IMR-90 (cell line): ENCODE measurements around the gene NCOA5. TPM values are rescaled to one million over a fixed set of nuclear protein-coding genes. Genes with fewer than 3 reads are reported as not detected.

Experiments used
- ATAC-seq: fragments of 200-7000 bp; cut with Tn5 transposase; 2 replicates; pipeline ENCODE4 v1.9.1; 2020; ENCODE audit warnings: low read depth, mild to moderate bottlenecking, moderate library complexity
- BruUV-seq: library from RNA; stranded (reverse); fragments of 400-500 nt; replicated peaks from 2 replicates; lab custom pipeline; 2021; lab: Mats Ljungman, UMichigan
- CTCF ChIA-PET: fragments of 300-600 bp; formaldehyde crosslinking; extraction: SDS; loops from one replicate; lab custom pipeline; 2021; ENCODE audit warnings: antibody characterized with exemption; lab: Yijun Ruan, JAX
- POLR2A ChIA-PET: fragments of 300-600 bp; sonication (Branson Sonifier 250); formaldehyde crosslinking; loops from one replicate; lab custom pipeline; 2022; ENCODE audit warnings: antibody characterized with exemption; ENCODE audit not compliant: unreplicated experiment; lab: Charles Lee
- DNase-seq: peaks from one replicate; pipeline ENCODE4 v3.0.0; 2013
- H2AFZ ChIP-seq: replicated peaks from 2 replicates; pipeline ENCODE3; 2013; ENCODE audit warnings: low read length, mild to moderate bottlenecking; ENCODE audit not compliant: poor library complexity
- H2AK5ac ChIP-seq: 2 replicates; pipeline ENCODE4 v1.6.1; 2013; ENCODE audit warnings: low read depth, low read length, inconsistent platforms
- H2AK9ac ChIP-seq: replicated peaks from 2 replicates; pipeline ENCODE3; 2013; ENCODE audit warnings: mild to moderate bottlenecking, low read depth, low read length, moderate library complexity; ENCODE audit not compliant: poor library complexity
- H2BK120ac ChIP-seq: 2 replicates; pipeline ENCODE4 v1.6.1; 2013; ENCODE audit warnings: low read depth, low read length, inconsistent platforms
- H2BK15ac ChIP-seq: 3 replicates; pipeline ENCODE4 v1.6.1; 2013; ENCODE audit warnings: low read depth, low read length, inconsistent platforms
- H2BK20ac ChIP-seq: 2 replicates; pipeline ENCODE4 v1.6.1; 2013; ENCODE audit warnings: low read depth, mild to moderate bottlenecking, inconsistent platforms, low read length, moderate library complexity
- H2BK5ac ChIP-seq: 2 replicates; pipeline ENCODE4 v1.6.1; 2013; ENCODE audit warnings: mild to moderate bottlenecking, low read depth, low read length, inconsistent platforms; ENCODE audit not compliant: poor library complexity, severe bottlenecking
- H3K14ac ChIP-seq: replicated peaks from 2 replicates; pipeline ENCODE4 v1.6.1; 2013; ENCODE audit warnings: low read depth, low read length, inconsistent platforms
- H3K18ac ChIP-seq: 2 replicates; pipeline ENCODE4 v1.6.1; 2013; ENCODE audit warnings: low read depth, low read length, control low read depth
- H3K23ac ChIP-seq: 2 replicates; pipeline ENCODE4 v1.6.1; 2013; ENCODE audit warnings: low read depth, low read length, inconsistent platforms
- H3K27ac ChIP-seq: 2 replicates; pipeline ENCODE4 v1.5.1; 2013; ENCODE audit warnings: mild to moderate bottlenecking, control low read depth, low read length; ENCODE audit not compliant: insufficient read depth
- H3K27me3 ChIP-seq: 2 replicates; pipeline ENCODE4 v1.6.1; 2013; ENCODE audit warnings: low read length; ENCODE audit not compliant: control insufficient read depth, insufficient read depth
- H3K36me3 ChIP-seq: 2 replicates; pipeline ENCODE4 v1.6.1; 2013; ENCODE audit warnings: low read length, mixed read lengths; ENCODE audit not compliant: control insufficient read depth, insufficient read depth
- H3K4ac ChIP-seq: 2 replicates; pipeline ENCODE4 v1.6.1; 2013; ENCODE audit warnings: low read depth, low read length, inconsistent platforms
- H3K4me1 ChIP-seq: 2 replicates; pipeline ENCODE4 v1.6.1; 2013; ENCODE audit warnings: low read length, mixed read lengths; ENCODE audit not compliant: control insufficient read depth, insufficient read depth
- H3K4me2 ChIP-seq: 2 replicates; pipeline ENCODE4 v1.6.1; 2013; ENCODE audit warnings: low read depth, mild to moderate bottlenecking, control low read depth, low read length, moderate library complexity
- H3K4me3 ChIP-seq: 2 replicates; pipeline ENCODE4 v1.5.1; 2013; ENCODE audit warnings: low read depth, mild to moderate bottlenecking, control low read depth, low read length, moderate library complexity; ENCODE audit not compliant: insufficient read depth
- H3K56ac ChIP-seq: 2 replicates; pipeline ENCODE4 v1.6.1; 2013; ENCODE audit warnings: low read length, inconsistent platforms; ENCODE audit not compliant: insufficient read depth; ENCODE audit errors: extremely low read depth
- H3K79me1 ChIP-seq, 2 experiments: 2 replicates each; pipeline ENCODE4 v1.6.1; 2013; ENCODE audit warnings: low read length in 2 of 2, inconsistent platforms in 1 of 2, low read depth in 1 of 2
- H3K9ac ChIP-seq: 2 replicates; pipeline ENCODE4 v1.6.1; 2013; ENCODE audit warnings: low read depth, low read length, control low read depth
- H3K9me1 ChIP-seq: 2 replicates; pipeline ENCODE4 v1.6.1; 2013; ENCODE audit warnings: low read length, inconsistent platforms; ENCODE audit not compliant: insufficient read depth
- H3K9me3 ChIP-seq: 2 replicates; pipeline ENCODE4 v1.6.1; 2013; ENCODE audit warnings: low read length; ENCODE audit not compliant: control insufficient read depth, insufficient read depth
- H4K20me1 ChIP-seq: 2 replicates; pipeline ENCODE4 v1.6.1; 2013; ENCODE audit warnings: low read length, inconsistent platforms; ENCODE audit not compliant: insufficient read depth
- H4K5ac ChIP-seq: 2 replicates; pipeline ENCODE4 v1.6.1; 2013; ENCODE audit warnings: mild to moderate bottlenecking, low read depth, low read length, control low read depth
- H4K8ac ChIP-seq, 2 experiments: 2 replicates each; pipeline ENCODE4 v1.6.1; 2013; ENCODE audit warnings: low read depth in 2 of 2, low read length in 2 of 2, control low read depth in 1 of 2, inconsistent platforms in 1 of 2
- H4K91ac ChIP-seq: 2 replicates; pipeline ENCODE4 v1.6.1; 2013; ENCODE audit warnings: low read depth, low read length, inconsistent platforms; ENCODE audit not compliant: insufficient read depth
- BHLHE40 ChIP-seq: fragments of 150-350 bp; IDR thresholded peaks from 2 replicates; pipeline ENCODE4 v1.6.1; 2016; ENCODE audit warnings: mild to moderate bottlenecking, low read depth, low read length
- CEBPB ChIP-seq: IDR thresholded peaks from 2 replicates; pipeline ENCODE4 v1.6.1; 2012; ENCODE audit warnings: low read depth, low read length, improper control_type of control experiment
- FOS ChIP-seq: fragments of 150-350 bp; IDR thresholded peaks from 2 replicates; pipeline ENCODE4 v1.6.1; 2016; ENCODE audit warnings: low read depth, low read length
- MAFK ChIP-seq: IDR thresholded peaks from 2 replicates; pipeline ENCODE4 v1.6.1; 2012; ENCODE audit warnings: low read depth, low read length, improper control_type of control experiment
- MAZ ChIP-seq: IDR thresholded peaks from 2 replicates; pipeline ENCODE4 v1.6.1; 2012; ENCODE audit warnings: low read depth, mild to moderate bottlenecking, low read length, improper control_type of control experiment, moderate library complexity, borderline replicate concordance
- MXI1 ChIP-seq: IDR thresholded peaks from 2 replicates; pipeline ENCODE4 v1.6.1; 2012; ENCODE audit warnings: low read depth, mild to moderate bottlenecking, low read length, moderate library complexity, borderline replicate concordance
- NFE2L2 ChIP-seq: fragments of 150-350 bp; IDR thresholded peaks from 2 replicates; pipeline ENCODE4 v1.6.1; 2016; ENCODE audit warnings: low read depth, mild to moderate bottlenecking, low read length
- RAD21 ChIP-seq: IDR thresholded peaks from 2 replicates; pipeline ENCODE4 v1.6.1; 2012; ENCODE audit warnings: low read length, improper control_type of control experiment
- RCOR1 ChIP-seq: IDR thresholded peaks from 2 replicates; pipeline ENCODE4 v1.6.1; 2012; ENCODE audit warnings: mild to moderate bottlenecking, low read length, improper control_type of control experiment; ENCODE audit not compliant: insufficient replicate concordance
- RFX5 ChIP-seq: IDR thresholded peaks from 2 replicates; pipeline ENCODE4 v1.8.0; 2012; ENCODE audit warnings: low read depth, mild to moderate bottlenecking, low read length, moderate library complexity
- SMC3 ChIP-seq: fragments of 150-350 bp; IDR thresholded peaks from 2 replicates; pipeline ENCODE4 v1.6.1; 2016; ENCODE audit warnings: low read depth, mild to moderate bottlenecking, antibody characterized with exemption, low read length, moderate library complexity
- USF2 ChIP-seq: fragments of 150-350 bp; IDR thresholded peaks from 2 replicates; pipeline ENCODE4 v1.6.1; 2017; ENCODE audit warnings: mild to moderate bottlenecking, antibody characterized with exemption, low read length, low read depth
- WGBS, 2 experiments: methylation state at CpG; one replicate each; pipeline versions ENCODE4 v1.1.5 to v1.1.7; 2013; ENCODE audit warnings: missing lambda C conversion rate in 2 of 2; ENCODE audit not compliant: insufficient read length in 1 of 2; ENCODE audit errors: extremely low coverage in 2 of 2; 5-methylcytosine and 5-hydroxymethylcytosine counted together
- dilution Hi-C: fragments of 300-500 bp; cut with HindIII; formaldehyde crosslinking; loops from one replicate; pipeline ENCODE4 v1.14.3; 2018; ENCODE audit warnings: low sequenced_read_pairs; ENCODE audit not compliant: unreplicated experiment
- in situ Hi-C: fragments of 300-500 bp; cut with MboI; formaldehyde crosslinking; loops from 3 replicates; pipeline ENCODE4 v1.14.3; 2019; ENCODE audit warnings: low sequenced_read_pairs, inconsistent platforms, mixed read lengths
- intact Hi-C: fragments of 100-400 bp; cut with micrococcal nuclease; formaldehyde crosslinking; loops from 2 replicates; pipeline ENCODE4 v1.10.0; 2022
- polyA plus RNA-seq, 3 experiments: library from polyadenylated mRNA; depleted of rRNA; stranded (reverse); fragments of >200 nt; gene quantifications; 2 replicates each; pipeline ENCODE4 v1.2.3, GENCODE V29; 2012; ENCODE audit warnings: low replicate concordance in 1 of 3
- total RNA-seq: library from RNA; depleted of rRNA; stranded (reverse); fragments of >200 nt; gene quantifications from 2 replicates; pipeline ENCODE4 v1.2.3, GENCODE V29; 2012
- TF ChIP-seq, protein P1 (sequence below): fragments of 150-350 bp; IDR thresholded peaks from 2 replicates; pipeline ENCODE4 v1.6.1; 2016; ENCODE audit warnings: low read depth, mild to moderate bottlenecking, low read length, moderate library complexity, borderline replicate concordance
- TF ChIP-seq, protein P2 (sequence below): conservative IDR thresholded peaks from 2 replicates; pipeline ENCODE4 v1.5.1; 2012; ENCODE audit warnings: mild to moderate bottlenecking, low read depth, low read length, improper control_type of control experiment

Gene NCOA5
- total and polyA plus RNA-seq, 2 of the 4 experiments (the other 2 are of a cell fraction) = 17.4 to 20.6 TPM

DNA sequence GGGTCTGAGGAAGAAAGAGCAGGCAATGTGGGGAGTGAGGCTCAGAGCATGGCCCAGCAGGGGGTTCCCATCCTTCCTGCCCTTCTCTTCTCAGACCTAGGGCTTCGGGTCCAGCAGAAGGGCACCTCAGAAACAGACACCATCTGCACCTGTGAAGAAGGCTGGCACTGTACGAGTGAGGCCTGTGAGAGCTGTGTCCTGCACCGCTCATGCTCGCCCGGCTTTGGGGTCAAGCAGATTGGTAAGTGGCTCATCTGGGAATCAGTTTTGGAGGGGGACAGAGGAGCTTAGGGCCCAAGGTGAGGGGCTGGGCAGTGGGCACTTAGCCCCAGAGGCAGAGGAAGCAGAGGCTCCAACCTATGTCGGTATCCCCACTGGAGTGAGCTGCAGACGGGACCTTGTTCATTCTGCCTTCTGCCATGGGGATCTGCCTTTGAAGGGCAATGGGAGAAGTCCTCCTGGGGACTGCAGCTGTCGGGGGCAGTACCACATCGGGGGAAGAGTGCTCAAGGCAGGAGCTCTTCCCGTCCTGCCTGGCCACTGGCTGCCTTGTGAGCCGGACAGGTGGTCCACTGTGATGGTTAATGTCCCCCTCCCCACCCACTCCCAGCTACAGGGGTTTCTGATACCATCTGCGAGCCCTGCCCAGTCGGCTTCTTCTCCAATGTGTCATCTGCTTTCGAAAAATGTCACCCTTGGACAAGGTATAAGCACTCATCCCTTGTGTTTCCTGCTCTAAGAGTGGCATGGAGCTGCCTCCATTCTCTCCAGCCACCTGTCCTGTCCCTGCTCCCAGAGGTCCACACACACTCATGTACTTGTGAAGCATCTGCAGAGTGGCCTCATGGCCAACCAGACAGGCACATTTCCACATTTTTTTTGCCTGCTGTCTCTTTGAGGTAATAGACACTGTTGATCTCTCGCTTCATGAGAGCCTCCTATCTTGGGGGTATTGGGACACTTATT is 33.0 kb upstream of the NCOA5 start:
- Histone ChIP-seq H3K14ac (no peak overlapping the region), H2BK120ac (no peak overlapping the region), H3K9me1 (no peaks in the 10 kb centered on the region), H3K4me3 (no peak overlapping the region), H3K4ac (no peak overlapping the region), H4K91ac (no peak overlapping the region), H3K79me1 (no peaks in the 10 kb centered on the region), H4K20me1 (no peaks in the 10 kb centered on the region), H3K18ac (no peak overlapping the region), H3K36me3 (no peaks in the 10 kb centered on the region), H2AFZ (no peak overlapping the region), H2BK15ac (no peak overlapping the region), H3K23ac (no peak overlapping the region), H2BK20ac (no peak overlapping the region), H3K27ac (no peak overlapping the region), H3K9me3 (no peaks in the 10 kb centered on the region), H3K4me1 (no peaks in the 10 kb centered on the region), H2AK9ac (no peak overlapping the region), H3K56ac (no peak overlapping the region), H3K4me2 (no peak overlapping the region), H3K27me3 (peaks cover 15% of the 10 kb centered on the region), H2BK5ac (no peak overlapping the region), H3K9ac (no peak overlapping the region), H2AK5ac (no peak overlapping the region), H4K8ac (no peak overlapping the region), H4K5ac (no peak overlapping the region)
- DNase-seq (no peak), ATAC-seq (no peak)
- BruUV-seq = no TSS peak
- WGBS, 2 experiments = 83% methylated on average over 2 of the region's 15 CpGs; no CpG with 5 or more reads in 1 of the 2 experiments
- in situ Hi-C loops (no loop called here), dilution Hi-C loops (no loop called here), intact Hi-C loops (no loop called here)
- CTCF ChIA-PET = interaction anchor here (0.6 kb wide), 1 partner anchor 148 kb away, joined by 3 read pairs; no protein-coding TSS in a partner anchor
- POLR2A ChIA-PET = no interaction called here
- TF ChIP-seq RCOR1 (no peak), MAZ (no peak), SMC3 (no peak), FOS (no peak), MXI1 (no peak), CEBPB (no peak), NFE2L2 (no peak), USF2 (no peak), RAD21 (no peak), BHLHE40 (no peak), RFX5 (no peak), MAFK (no peak)
- TF ChIP-seq, protein P1, sequence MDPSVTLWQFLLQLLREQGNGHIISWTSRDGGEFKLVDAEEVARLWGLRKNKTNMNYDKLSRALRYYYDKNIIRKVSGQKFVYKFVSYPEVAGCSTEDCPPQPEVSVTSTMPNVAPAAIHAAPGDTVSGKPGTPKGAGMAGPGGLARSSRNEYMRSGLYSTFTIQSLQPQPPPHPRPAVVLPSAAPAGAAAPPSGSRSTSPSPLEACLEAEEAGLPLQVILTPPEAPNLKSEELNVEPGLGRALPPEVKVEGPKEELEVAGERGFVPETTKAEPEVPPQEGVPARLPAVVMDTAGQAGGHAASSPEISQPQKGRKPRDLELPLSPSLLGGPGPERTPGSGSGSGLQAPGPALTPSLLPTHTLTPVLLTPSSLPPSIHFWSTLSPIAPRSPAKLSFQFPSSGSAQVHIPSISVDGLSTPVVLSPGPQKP = no peak
- TF ChIP-seq, protein P2, sequence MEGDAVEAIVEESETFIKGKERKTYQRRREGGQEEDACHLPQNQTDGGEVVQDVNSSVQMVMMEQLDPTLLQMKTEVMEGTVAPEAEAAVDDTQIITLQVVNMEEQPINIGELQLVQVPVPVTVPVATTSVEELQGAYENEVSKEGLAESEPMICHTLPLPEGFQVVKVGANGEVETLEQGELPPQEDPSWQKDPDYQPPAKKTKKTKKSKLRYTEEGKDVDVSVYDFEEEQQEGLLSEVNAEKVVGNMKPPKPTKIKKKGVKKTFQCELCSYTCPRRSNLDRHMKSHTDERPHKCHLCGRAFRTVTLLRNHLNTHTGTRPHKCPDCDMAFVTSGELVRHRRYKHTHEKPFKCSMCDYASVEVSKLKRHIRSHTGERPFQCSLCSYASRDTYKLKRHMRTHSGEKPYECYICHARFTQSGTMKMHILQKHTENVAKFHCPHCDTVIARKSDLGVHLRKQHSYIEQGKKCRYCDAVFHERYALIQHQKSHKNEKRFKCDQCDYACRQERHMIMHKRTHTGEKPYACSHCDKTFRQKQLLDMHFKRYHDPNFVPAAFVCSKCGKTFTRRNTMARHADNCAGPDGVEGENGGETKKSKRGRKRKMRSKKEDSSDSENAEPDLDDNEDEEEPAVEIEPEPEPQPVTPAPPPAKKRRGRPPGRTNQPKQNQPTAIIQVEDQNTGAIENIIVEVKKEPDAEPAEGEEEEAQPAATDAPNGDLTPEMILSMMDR = no peak
